HL-60 (cell line): ENCODE data around the gene TSC22D1.

Source experiments
- DNase-seq, 2 experiments: peaks; one replicate each; pipeline ENCODE4 v3.0.0-alpha.2; 2010 to 2020; ENCODE audit warnings: low read depth in 1 of 2, low spot score in 1 of 2
- H3K27ac ChIP-seq: fragments of 250-450 bp; sonication (Bioruptor Pico); replicated peaks from 2 replicates; pipeline ENCODE4 v1.5.1; 2020; ENCODE audit warnings: mild to moderate bottlenecking, moderate library complexity
- H3K27me3 ChIP-seq: fragments of 250-450 bp; sonication (Bioruptor Pico); 2 replicates; pipeline ENCODE4 v1.5.1; 2021; ENCODE audit warnings: mild to moderate bottlenecking, moderate library complexity; ENCODE audit not compliant: insufficient read depth, poor library complexity, severe bottlenecking
- H3K4me3 ChIP-seq: replicated peaks from 2 replicates; pipeline ENCODE4 v1.5.1; 2011; ENCODE audit warnings: mild to moderate bottlenecking, control low read depth, low read length; ENCODE audit not compliant: insufficient read depth
- GABPA ChIP-seq: IDR thresholded peaks from 2 replicates; pipeline ENCODE4 v1.6.1; 2012; ENCODE audit warnings: low read depth
- POLR2AphosphoS5 ChIP-seq: IDR thresholded peaks from 2 replicates; pipeline ENCODE4 v1.6.1; 2012; ENCODE audit warnings: low read depth
- SPI1 ChIP-seq: IDR thresholded peaks from 2 replicates; pipeline ENCODE4 v1.6.1; 2012; ENCODE audit warnings: low read depth, mild to moderate bottlenecking, borderline replicate concordance
- TF ChIP-seq, protein P1 (sequence below): IDR thresholded peaks from 2 replicates; pipeline ENCODE4 v1.6.1; 2012; ENCODE audit warnings: low read depth; ENCODE audit not compliant: insufficient replicate concordance
- TF ChIP-seq, protein P2 (sequence below): IDR thresholded peaks from one replicate; pipeline ENCODE4 v1.5.1; 2011; ENCODE audit warnings: low read length, control low read depth, inconsistent platforms; ENCODE audit not compliant: insufficient read depth

The TSC22D1 gene

DNA sequence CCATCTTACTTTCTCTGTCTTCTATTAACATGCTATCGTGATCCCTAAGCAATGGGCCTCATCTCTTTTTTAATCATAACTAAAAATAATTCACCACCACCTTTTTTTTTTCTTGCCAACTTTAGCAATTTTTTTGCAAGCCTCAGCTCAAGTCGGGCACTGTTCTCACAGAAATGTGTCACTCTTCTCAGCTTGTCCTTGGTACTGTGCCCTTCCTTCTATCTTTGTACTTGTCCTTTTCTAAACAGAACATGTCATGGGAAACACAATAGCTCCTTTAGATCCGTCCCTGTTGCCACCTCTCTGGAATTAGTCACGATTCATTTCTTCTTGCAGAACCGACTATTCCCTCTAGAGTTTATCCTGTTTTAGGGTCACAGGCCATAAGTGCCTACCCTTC, 192.2 kb downstream of the TSC22D1 start:
- Histone ChIP-seq H3K27ac (no peak overlapping the region), H3K4me3 (no peak overlapping the region), H3K27me3 (no peaks in the 10 kb centered on the region)
- TF ChIP-seq POLR2AphosphoS5 (no peak), SPI1 (no peak), GABPA (no peak)
- TF ChIP-seq, protein P1, sequence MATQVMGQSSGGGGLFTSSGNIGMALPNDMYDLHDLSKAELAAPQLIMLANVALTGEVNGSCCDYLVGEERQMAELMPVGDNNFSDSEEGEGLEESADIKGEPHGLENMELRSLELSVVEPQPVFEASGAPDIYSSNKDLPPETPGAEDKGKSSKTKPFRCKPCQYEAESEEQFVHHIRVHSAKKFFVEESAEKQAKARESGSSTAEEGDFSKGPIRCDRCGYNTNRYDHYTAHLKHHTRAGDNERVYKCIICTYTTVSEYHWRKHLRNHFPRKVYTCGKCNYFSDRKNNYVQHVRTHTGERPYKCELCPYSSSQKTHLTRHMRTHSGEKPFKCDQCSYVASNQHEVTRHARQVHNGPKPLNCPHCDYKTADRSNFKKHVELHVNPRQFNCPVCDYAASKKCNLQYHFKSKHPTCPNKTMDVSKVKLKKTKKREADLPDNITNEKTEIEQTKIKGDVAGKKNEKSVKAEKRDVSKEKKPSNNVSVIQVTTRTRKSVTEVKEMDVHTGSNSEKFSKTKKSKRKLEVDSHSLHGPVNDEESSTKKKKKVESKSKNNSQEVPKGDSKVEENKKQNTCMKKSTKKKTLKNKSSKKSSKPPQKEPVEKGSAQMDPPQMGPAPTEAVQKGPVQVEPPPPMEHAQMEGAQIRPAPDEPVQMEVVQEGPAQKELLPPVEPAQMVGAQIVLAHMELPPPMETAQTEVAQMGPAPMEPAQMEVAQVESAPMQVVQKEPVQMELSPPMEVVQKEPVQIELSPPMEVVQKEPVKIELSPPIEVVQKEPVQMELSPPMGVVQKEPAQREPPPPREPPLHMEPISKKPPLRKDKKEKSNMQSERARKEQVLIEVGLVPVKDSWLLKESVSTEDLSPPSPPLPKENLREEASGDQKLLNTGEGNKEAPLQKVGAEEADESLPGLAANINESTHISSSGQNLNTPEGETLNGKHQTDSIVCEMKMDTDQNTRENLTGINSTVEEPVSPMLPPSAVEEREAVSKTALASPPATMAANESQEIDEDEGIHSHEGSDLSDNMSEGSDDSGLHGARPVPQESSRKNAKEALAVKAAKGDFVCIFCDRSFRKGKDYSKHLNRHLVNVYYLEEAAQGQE: no peak
- TF ChIP-seq, protein P2, sequence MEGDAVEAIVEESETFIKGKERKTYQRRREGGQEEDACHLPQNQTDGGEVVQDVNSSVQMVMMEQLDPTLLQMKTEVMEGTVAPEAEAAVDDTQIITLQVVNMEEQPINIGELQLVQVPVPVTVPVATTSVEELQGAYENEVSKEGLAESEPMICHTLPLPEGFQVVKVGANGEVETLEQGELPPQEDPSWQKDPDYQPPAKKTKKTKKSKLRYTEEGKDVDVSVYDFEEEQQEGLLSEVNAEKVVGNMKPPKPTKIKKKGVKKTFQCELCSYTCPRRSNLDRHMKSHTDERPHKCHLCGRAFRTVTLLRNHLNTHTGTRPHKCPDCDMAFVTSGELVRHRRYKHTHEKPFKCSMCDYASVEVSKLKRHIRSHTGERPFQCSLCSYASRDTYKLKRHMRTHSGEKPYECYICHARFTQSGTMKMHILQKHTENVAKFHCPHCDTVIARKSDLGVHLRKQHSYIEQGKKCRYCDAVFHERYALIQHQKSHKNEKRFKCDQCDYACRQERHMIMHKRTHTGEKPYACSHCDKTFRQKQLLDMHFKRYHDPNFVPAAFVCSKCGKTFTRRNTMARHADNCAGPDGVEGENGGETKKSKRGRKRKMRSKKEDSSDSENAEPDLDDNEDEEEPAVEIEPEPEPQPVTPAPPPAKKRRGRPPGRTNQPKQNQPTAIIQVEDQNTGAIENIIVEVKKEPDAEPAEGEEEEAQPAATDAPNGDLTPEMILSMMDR: no peak
- DNase-seq: no peak

DNA sequence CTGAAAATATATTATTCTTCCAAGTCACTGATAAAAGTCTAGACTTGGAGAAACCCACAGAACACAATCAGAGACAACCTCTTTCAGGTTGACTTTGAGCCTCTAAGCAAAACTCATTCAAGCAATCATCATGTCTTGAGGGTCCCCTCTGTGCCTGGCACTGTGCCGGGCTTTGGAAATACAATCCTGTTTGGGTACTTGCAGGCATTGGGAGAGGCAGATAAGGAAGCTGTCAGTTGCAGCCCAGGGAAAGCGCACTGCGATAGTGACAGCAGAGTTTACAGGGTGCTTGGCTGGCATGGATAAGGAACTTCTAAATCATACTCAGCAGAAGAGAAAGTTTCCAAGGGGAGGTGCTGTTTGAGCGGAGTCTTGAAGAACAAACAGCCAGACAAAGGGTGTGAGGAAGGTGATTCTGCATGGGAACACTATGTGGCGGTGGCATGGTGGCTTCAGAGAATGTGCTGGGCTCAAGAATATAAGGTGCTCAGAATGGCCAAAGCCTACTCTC, 193.4 kb downstream of the TSC22D1 start:
- Histone ChIP-seq H3K27ac (no peak overlapping the region), H3K27me3 (peaks cover 3% of the 10 kb centered on the region), H3K4me3 (no peak overlapping the region)
- DNase-seq: no peak
- no peak for TF ChIP-seq SPI1
- no peak for TF ChIP-seq GABPA
- TF ChIP-seq, protein P2: no peak
- no peak for TF ChIP-seq POLR2AphosphoS5
- TF ChIP-seq, protein P1: no peak
